Measurements from ENCODE around the gene DDI2.
"Not testable (repeated sequence)": the region's sequence is repeated elsewhere in the genome, so short reads cannot be mapped to it uniquely, and the experiment has no call there.

The DDI2 gene

DNA sequence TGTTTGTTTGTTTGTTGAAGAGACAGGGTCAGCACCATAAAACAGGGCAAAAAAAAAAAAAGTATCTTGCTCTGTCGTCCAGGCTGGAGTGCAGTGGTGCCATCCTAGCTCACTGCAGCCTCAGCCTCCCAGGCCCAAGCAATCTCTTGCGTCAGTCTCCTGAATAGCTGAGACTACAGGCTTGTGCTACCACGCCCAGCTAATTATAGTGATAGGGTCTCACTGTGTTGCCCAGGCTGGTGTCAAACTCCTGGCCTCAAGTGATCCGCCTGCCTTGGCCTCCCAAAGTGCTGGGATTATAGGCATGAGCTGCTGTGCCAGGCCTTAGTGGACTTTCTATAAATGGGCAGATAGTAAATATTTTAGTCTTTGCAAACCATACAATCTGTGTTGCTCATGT is 19.2 kb downstream of the DDI2 start:
- DNase-seq (ENCODE audit: low spot score), result no peak

DNA sequence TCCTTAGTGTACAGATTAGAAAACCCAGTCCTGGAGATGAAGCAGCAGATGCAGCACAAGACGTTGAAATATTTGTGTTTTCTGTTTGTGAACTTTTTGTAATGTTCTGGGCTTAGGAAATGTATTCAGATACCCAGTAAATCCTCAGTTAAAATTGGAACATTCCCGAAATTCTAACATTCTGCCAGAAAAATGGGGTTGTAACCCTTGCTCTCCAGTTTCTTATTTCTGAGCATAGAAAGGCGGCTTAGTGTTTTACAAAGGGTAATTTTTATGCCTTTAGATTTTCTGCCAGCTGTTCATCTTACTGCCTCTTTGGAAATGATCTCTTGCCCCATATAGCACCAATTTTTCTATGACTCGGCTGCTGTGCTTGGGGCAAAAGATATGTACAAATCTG is 20.6 kb downstream of the DDI2 start:
- no peak for DNase-seq (ENCODE audit: low spot score)

DNA sequence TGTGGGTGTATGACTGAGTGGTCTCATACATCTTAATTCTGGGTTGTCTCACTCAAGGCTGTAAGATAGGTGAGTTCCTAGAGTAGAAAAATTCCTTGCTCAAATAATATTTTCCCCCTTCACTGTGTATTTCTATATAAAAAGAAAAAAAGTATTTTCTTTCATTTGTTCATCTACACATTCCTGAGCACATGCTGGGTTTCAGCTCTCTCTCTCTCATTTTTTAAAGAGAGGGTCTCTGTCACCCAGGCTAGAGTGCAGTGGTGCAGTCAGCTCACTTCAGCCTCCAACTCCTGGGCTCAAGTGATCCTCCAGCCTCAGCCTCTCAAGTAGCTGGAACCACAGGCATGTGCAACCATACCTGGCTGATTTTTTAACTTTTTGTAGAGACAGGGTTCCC is 22.0 kb downstream of the DDI2 start:
- DNase-seq (ENCODE audit: low spot score), result no peak

DNA sequence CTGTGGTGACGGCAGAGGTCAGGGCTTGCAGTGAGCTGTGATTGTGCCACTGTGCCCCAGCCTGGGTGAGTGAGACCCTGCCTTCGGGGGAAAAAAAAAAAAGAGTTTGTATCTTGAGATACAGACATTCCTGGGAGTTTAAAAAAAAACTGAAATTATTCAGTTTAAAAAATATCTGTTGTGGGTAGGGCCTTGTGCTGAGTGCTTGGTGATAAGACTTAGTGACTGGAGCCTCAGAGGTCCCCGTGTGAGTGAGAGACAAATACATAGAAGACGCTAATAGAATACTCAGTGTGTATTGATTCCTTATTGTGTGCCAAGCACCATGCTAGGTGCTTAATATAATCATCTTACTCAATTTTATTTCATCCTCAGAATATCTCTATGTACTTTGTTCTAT is 22.7 kb downstream of the DDI2 start:
- no peak for DNase-seq (ENCODE audit: low spot score)

DNA sequence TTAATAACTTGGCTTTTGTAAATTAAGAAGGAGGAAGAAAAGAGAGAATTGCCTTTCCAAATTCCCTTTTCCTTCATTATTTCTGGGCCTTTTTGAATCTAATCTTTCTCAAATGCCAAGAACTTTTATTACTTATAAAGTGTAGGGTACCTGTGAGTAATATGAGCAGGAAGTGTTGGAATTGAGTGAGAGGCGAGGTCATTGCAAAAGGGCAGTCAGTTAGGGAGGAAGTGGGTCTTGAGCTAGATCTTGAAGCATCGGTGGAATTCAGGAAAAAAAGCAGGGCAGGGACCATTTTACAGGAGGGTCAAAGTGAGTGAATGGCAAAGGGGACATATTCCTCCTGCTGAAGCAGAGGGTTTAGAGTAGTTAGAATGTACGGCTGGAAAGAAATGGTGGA is 23.4 kb downstream of the DDI2 start:
- DNase-seq (ENCODE audit: low spot score), result no peak

DNA sequence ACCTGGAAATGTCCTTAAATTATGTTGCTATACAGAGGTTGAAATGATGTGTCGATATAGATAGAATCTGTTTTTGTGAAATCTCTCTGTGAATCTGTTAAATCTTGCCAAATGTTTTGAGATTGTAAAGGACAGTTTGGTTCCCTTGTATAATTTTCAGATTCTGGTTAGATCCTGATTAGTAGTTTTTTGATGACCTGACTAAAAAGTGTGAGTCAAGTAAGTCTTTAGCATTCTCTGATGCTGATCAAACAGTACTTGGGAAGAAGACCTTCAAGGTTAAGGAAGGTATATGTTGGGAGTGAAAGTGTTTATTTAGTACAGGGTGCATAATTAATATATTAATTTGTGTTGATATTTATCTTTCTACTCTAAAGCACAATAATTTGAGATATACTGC is 32.7 kb downstream of the DDI2 start:
- DNase-seq (ENCODE audit: low spot score), result no peak

DNA sequence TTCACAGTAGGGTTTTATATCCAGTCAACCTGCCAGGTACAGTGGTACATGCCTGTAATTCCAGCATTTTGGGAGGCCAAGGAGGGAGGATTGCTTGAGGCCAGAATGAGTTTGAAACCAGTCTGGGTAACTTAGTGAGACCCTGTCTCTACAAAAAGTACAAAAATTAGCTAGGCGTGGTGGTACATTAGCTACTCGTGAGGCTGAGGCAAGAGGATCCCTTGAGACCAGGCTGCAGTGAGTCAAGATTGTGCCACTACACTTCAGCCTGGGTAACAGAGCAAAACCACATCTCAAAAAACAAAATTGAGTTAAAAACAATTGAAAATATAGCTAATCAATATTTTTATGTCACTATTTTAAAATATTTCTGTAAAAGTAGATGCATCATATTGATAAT is 33.2 kb downstream of the DDI2 start:
- DNase-seq (ENCODE audit: low spot score), result no peak

DNA sequence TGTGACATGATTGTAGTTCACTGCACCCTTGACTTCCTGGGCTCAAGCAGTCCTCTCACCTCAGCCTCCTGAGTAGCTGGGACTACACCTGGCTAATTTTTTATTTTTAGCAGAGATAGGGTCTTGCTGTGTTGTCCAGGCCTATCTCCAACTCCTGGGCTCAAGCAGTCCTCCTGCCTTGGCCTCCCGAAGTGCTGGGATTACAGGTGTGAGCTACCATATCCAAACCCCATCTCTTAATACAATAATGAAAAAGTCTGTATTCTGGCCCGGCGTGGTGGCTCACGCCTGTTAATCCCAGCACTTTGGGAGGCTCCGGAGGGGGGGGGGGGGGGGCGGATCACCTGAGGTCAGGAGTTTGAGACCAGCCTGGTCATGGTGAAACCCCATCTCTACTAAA is 34.9 kb downstream of the DDI2 start:
- not testable (repeated sequence) for DNase-seq (ENCODE audit: low spot score)

DNA sequence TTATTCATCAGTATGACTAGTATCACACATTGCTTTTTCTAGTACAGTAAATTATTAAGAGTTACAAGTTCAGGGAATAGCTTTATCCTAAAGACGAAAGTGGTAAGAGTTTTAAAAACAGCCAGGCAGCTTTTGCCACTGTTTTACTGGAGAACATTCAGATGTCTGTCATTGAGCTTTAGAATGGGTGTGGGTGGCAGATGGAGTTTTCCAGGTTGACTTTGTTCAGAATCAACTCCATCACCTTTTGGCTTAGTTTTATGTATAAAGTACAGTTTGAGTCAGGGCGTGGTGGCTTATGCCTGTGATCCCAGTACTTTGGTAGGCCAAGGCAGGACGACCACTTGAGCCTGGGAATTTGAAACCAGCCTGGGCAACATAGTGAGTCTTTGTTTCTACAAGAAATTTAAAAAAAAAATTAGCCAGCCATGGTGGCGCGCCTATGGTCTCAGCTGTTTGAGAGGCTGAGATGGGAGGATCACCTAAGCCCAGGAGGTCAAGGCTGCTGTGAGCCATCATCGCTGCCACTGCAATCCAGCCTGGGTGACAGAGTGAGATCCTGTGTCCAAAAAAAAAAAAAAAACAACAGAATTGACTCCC is 36.9 kb downstream of the DDI2 start:
- no peak for DNase-seq (ENCODE audit: low spot score)

DNA sequence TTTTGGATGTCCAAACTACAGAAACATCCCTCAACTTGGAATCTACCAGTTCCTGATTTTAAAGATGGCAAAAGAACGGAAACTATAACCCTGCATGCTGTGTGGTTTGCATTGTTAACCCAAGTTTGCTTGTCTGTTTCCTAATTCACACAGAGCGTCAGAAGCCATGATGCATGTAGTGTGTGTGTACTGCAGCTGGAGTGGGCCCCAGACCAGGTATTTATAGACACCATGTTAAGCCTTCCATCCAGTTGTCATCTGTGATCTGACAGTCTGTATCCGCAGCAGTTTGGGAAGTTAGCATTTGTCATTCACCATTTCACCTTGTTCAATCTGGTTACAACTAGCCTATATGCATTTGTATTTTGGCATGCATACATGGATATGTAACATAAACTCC is 39.2 kb downstream of the DDI2 start:
- no peak for DNase-seq (ENCODE audit: low spot score)

DNA sequence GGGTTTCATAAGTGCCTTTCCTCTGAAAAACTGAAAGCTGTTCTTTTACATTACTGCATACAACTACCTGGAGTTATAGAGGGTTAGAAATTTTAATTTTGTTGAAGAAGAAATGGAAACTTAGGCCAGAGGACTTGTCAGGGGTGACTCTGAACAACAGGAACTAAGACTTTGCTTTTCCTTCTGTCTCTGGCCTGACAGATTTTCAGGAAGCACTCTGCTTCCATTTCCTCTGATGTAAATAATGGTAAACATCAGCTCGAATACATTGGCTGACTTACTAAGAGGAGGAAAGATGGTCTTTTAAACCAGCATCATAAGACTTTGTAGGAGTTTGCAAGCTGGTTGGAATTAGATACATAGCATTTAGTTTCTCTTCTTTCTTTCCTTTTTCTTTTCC is 39.8 kb downstream of the DDI2 start:
- no peak for DNase-seq (ENCODE audit: low spot score)

DNA sequence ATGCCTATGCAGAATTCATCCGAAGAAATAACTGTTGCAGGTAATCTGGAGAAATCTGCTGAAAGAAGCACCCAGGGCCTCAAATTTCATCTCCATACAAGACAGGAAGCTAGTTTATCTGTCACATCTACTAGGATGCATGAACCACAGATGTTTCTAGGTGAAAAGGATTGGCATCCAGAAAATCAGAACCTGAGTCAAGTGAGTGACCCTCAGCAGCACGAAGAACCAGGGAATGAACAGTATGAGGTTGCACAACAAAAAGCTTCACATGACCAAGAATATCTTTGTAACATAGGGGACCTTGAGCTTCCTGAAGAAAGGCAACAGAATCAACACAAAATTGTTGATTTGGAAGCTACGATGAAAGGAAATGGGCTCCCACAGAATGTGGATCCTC is 42.9 kb downstream of the DDI2 start:
- no peak for DNase-seq (ENCODE audit: low spot score)

DNA sequence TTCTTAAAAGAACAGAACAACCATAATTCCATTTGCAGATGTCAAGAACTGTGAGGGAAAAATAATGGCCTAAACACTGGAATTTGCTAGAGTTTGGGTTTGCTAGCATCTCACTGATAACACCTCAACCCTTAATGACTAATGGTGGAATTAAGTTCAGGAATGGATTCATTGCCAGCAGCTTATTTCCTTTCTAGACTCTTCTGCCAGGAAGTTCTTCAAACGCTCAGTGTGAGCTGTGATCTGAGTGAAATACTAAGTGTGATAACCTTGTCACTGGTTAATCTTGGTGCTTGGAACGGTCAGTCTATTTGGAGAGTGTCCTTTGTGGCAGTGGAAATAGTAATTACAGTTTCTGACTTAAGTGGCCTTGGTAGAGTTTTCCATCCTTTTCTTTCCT is 45.2 kb downstream of the DDI2 start:
- DNase-seq (ENCODE audit: low spot score), result no peak

DNA sequence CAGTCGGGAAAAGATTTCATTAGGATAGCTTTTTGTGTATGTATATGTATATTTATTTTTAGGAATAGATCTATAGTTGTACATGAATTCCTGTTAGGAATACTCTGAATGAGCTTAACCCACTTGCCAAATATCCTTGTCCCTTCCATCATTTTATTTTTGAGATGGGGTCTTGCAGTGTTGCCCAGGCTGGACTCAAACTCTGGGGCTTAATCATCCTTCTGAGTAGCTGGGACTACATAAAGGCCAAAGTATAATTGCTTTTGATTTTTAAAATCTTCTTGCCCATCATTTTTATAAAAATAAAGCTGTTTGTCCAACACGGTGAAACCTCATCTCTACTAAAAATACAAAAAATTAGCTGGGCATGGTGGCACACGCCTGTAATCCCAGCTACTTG is 46.7 kb downstream of the DDI2 start:
- no peak for DNase-seq (ENCODE audit: low spot score)

DNA sequence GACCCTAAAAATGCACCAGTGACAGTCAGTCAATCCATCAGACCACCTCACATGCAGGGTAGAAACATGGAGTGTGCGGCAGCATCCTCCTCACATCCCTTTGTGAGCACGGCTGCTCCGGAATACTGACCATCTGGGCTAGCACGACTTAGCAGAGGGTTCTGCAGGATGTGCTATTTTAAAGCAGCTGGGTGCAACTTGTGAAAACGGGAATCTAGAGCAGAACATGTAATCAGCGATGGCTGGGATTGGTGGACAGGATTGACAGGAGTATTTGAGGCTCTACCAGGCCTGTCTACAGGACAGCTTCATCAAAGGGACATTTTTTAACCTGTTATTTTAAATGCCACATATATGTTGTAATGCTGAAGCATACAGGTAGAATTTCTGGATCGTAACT is 50.1 kb downstream of the DDI2 start:
- DNase-seq (ENCODE audit: low spot score), result no peak

DNA sequence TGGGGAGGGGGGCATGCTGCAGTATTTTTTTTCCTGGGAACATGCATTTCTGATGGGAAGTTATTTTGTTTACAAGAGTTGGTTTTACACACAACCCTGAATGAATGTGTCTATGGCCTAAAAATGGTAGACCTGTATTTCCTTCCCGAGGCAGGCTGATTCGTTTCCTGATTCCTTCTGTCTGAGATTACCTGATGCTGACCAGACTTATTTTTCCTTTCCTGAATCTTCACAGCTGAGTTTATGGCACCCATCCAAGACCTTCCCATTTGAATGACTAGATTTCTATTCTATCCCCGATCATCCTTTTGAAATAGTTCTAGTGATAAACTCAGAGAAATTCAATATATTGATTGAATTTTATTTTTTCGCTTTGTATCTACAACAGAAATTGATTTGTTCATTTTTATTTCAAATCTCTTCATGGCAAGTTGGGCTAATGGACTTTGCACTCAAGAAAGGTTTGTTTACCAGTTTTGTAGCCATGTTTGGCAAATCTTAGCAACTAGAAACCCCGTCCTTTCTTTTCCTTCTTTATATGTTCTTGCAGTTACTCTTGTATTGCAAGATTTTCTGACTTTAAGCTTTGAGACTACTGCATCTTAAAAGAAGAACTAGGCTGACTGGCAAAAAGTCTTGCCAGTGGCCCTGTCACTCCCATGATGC is 51.0 kb downstream of the DDI2 start:
- DNase-seq (ENCODE audit: low spot score), result no peak

DNA sequence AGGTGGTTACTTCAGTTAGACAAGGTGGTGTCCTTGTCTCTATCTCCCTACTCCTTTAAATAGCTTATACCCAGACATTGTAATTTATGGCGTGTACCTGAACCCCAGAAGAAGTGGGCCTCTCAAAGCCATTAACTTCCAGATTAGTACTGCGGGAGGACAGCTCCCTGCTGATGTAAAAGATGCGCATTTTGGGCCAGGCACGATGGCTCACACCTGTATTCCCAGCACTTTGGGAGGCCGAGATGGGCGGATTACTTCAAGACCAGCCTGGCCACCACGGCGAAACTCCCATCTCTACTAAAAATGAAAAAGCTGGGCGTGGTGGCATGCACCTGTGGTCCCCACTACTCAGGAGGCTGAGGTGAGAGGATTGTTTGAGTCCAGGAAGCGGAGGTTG is 51.8 kb downstream of the DDI2 start:
- no peak for DNase-seq (ENCODE audit: low spot score)

DNA sequence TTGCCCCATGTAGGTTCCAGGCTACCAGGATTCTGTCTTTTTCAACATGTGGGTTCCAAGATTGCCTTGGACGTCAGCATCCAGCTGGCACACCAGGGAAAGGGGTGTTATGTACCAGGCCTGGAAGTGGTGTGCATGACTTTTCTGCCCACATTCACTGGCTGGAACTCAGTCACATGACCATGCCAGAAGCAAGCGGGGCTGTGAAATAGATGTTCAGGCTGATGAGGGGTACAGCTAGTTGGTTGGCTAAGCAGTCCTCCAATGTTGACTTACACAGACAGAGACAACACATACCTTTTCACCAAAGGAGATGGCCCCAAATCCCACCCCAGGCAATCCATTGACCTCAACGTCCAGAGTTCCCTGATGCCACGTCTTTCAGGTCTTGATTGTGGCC is 52.6 kb downstream of the DDI2 start:
- DNase-seq (ENCODE audit: low spot score), result no peak

DNA sequence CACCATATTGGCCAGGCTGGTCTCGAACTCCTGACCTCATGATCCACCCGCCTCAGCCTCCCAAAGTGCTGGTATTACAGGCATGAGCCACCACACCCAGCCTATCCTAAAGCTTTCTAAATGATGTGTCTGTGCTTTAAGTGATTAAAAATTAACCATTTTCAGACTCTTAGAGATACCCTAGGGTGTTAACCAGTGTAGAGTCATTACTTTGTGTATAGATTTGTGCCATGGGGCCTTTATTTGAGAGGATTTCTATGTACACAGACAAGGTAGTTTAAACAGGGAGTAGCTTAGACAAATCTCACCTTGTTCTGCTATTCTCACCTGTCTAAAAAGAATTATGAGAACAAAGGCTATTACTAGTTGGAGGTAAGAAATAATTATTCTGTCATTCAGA is 54.2 kb downstream of the DDI2 start:
- DNase-seq (ENCODE audit: low spot score), result no peak

DNA sequence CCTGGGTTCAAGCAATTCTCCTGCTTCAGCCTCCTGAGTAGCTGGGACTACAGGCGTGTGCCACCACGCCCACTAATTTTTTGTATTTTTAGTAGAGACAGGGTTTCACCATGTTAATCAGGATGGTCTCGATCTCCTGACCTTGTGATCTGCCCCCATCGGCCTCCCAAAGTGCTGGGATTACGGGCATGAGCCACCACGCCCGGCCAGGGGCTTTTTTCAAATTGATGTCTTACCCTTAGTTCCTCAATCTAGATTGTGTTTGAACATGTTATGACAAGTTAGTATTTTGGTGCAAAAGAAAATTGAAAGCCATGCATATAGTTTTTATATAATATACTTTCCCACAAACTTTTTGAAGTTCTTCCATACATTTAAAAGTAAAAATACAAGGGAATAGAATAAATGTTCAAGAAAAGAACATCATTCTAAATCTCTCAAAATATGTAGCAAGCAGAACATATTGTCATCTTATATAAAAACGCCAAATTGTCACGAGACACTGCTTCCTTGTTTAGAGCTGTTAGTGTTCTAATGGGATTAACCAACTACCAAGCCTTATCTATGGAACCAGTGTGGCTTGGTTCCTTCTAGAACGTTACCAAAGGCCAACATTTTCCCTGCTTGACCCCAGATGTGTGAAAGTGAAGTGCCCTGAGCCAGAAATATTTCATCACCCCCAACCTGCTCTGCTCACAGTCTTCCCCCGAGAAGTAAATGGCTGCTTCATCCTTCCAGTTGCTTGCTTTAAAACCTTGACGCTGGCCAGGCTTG is 57.3 kb downstream of the DDI2 start:
- no peak for DNase-seq (ENCODE audit: low spot score)

DNA sequence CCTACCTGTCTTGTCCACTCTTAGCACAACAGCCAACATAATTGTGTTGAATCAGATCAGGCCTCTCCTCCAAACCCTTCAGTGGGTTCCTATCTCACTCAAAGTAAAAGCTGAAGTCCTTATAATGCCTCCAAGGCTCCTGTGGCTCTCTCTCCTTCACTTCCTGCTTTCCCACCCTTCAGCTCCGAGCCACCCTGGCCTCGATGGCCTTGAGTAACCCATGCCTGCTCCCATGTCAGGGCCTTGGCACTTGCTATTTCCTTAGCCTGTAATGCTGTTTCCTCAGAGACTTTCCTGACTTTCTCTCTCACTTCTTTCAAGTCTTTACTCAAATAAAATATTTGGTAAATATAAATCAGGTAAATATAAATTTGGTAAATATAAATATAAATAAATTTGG is 58.8 kb downstream of the DDI2 start:
- DNase-seq (ENCODE audit: low spot score), result no peak

DNA sequence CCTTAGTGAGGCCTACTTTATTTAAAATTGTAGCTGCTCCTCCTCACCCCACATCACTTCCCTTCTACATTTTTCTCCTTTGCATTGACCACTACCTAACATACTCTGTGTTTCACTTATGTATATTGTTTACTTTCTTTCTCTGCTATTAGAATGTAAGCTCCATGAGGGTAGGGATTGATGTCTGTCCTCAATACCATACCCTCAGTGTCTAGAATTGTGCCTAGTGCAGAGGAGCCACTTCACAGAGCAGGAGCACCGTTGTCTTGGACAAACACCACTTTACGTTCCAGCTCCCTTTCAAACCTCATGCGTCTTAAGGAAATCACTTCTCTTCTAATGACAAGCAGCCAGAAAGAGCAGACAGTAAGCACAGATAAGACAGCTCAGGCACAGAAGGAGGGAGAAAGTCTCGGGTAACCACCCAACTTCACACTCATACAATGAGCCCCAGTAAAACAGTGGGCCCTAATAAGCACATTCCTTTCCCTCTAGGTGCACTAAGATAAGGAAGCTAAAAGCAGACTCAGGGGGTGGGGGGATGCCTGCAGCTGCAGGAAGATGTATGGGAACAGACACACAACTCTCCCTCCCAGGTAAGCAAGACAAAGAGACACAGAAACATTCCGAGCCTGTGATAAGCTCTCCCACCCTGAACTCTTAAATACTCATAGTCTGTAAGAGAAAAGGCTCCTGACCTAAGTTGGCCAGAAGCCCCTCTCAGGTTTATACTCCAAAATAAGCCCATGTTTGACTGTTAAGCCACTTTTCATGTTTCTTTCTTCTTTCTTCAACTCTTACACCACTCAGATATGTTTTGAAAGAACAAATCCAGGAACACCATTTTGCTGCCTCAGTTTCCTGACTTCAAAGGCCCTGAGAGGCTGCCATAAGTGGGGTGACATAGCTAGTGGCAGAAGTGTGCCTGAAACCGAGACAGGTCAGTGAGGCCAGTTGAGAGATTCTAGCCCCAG is 59.7 kb downstream of the DDI2 start:
- no peak for DNase-seq (ENCODE audit: low spot score)

DNA sequence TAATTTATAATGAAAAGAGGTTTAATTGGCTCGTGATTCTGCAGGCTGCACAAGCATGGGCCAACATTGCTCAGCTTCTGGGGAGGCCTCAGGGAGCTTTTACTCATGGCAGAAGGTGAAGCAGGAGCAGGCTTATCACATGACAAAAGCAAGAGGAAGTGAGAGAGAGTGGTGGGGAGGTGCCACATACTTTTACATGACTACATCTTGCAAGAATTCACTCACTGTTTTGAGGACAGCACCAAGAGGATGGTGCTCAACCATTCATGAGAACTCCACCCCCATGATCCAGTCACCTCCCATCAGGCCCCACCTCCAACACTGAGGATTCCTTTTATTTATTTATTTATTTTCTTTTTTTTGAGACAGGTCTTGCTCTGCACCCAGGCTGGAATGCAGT is 61.3 kb downstream of the DDI2 start:
- DNase-seq (ENCODE audit: low spot score), result peak; percentile 34

Measured in hepatic stellate cell (primary cell).